Activated gamma-delta T cell (primary cell): ENCODE measurements around the gene ABHD17B.

Experiments used
- DNase-seq: peaks from one replicate; lab custom pipeline; 2025; lab: John Stamatoyannopoulos, UW

Gene ABHD17B

DNA sequence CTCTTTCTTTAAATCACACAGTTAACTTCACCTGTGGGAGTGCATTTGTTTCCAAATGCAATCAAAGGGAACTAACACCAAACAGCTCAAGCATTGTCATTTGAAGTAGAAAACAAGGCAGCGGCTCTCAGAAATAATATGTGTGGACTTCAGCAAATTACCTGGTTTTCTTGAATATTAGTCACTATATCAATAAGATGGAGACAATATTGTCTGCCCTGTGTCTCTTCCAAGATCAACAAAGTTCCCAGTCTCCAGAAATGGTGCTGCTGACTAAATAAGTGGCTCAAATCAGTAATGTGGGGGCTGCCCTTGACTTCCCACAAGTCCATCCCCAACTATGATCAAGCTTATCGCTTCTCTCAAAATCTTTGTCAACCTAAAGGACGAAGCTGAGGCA is 89.6 kb downstream of the ABHD17B start:
- DNase-seq = no peak

DNA sequence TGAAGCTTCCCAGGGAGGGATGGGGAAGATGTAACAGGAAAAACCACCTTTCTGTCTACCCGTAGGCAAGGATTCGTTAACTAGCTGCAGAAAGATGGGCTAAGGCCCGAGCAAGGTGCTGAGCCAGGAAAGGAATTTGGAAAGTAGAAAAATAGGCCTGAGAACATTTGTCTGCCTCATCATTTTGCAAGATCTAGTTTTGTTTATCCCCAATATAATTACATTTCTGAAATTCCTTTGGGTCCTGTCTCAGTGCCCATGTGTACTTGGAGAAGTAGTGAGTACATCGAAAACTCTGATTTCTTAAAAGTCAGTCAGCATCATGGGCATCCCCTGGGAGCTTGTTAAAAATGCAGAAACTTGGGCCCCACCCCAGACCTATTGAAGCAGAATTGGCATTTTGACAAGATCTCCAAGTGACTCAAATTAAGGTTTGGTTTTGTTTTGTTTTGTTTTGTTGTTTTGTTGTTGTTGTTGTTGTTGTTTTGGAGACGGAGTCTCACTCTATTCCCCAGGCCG is 90.5 kb downstream of the ABHD17B start:
- no peak for DNase-seq

DNA sequence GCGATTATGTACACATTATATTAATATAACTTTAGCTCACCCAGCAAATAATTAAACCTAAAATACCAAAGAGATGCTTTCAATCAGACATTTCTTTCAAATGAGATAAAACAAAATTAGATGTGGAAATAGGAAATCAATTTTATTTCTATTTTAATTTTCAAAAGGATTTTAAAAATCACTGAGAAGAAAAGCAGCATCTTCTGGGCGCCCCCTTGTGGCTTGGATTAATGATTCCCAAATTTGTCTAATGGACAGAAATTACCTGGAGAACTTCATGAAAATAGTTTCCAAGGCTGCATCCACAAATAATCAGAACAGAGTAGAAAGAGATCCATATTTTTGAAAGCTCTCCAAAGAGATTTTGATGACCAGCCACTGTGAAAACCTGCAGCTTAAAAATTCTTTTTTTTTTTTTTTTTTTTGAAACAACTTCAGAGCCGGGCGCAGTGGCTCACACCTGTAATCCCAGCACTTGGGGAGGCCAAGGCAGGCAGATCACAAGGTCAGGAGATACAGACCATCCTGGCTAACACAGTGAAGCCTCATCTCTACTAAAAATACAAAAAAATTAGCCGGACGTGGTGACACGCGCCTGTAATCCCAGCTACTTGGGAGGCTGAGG is 91.8 kb downstream of the ABHD17B start:
- no peak for DNase-seq

DNA sequence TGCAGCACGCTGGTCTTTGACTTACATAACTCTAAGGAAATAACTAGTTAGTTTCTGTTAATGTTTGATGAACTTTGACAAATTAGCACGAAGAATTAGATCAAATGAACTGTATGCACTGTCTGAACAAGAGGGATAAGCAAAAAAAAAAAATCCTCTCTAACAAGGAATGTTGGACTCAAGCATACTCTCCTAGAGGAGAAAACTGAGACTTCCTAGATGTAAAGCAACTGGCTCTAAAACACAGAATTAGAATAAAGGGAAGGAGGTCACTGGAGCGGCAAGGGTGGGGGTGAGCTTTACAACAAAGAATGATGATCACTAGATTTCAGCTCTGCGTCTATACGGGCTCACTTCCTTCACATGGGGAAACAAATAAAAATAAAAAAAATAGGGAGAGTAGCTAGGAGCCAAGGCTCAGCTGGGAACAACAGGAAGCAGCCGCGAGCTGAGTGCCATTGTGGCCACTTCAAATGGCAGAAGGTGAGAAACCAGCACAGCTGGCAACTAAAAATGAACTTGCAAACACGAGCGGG is 94.0 kb downstream of the ABHD17B start:
- DNase-seq = no peak
